ENCODE data around the gene VHLL.

Gene VHLL

DNA sequence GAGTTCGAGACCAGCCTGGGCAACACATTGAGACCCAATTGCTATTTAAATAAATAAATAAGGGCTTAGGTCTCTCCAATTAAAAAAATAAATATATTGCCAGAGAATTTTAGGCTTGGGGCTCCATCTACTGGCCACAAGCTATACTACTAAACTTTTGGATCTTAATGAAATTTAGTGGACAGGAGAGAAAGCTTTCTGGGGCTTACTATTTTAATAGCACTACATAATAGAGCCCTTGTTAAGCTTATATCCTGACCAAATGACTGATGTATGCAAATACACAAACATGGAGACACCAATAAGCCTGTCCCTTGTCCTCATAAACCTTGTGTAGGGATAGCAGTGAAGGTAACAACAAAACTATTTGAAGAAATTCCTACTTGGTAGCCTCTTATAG lies 20.6 kb upstream of the VHLL start:
- peaks cover 73% of the 10 kb centered on the region for H3K36me3 Mint-ChIP-seq (ENCODE audit: low read depth)
- no peaks in the 10 kb centered on the region for H3K4me1 Mint-ChIP-seq
- TF ChIP-seq, protein P1, sequence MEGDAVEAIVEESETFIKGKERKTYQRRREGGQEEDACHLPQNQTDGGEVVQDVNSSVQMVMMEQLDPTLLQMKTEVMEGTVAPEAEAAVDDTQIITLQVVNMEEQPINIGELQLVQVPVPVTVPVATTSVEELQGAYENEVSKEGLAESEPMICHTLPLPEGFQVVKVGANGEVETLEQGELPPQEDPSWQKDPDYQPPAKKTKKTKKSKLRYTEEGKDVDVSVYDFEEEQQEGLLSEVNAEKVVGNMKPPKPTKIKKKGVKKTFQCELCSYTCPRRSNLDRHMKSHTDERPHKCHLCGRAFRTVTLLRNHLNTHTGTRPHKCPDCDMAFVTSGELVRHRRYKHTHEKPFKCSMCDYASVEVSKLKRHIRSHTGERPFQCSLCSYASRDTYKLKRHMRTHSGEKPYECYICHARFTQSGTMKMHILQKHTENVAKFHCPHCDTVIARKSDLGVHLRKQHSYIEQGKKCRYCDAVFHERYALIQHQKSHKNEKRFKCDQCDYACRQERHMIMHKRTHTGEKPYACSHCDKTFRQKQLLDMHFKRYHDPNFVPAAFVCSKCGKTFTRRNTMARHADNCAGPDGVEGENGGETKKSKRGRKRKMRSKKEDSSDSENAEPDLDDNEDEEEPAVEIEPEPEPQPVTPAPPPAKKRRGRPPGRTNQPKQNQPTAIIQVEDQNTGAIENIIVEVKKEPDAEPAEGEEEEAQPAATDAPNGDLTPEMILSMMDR (IDR thresholded peaks at IDR 0.05): peak; percentile 51
- H3K4me3 Mint-ChIP-seq: no peak overlapping the region
- H3K9me3 Mint-ChIP-seq: no peaks in the 10 kb centered on the region
- no peak for DNase-seq
- H3K27me3 Mint-ChIP-seq (ENCODE audit: low read depth, poor library complexity): peaks cover 2% of the 10 kb centered on the region
- no peak overlapping the region for H3K27ac Mint-ChIP-seq

GRCh38 chr1:156316909-156317308 lies 17.8 kb upstream of the VHLL start:
- H3K27me3 Mint-ChIP-seq (ENCODE audit: low read depth, poor library complexity): no peaks in the 10 kb centered on the region
- H3K4me1 Mint-ChIP-seq: no peaks in the 10 kb centered on the region
- DNase-seq: no peak
- no peak overlapping the region for H3K27ac Mint-ChIP-seq
- H3K36me3 Mint-ChIP-seq (ENCODE audit: low read depth): peaks cover 86% of the 10 kb centered on the region
- H3K4me3 Mint-ChIP-seq: no peak overlapping the region
- TF ChIP-seq, protein P1 (IDR thresholded peaks at IDR 0.05): no peak
- no peaks in the 10 kb centered on the region for H3K9me3 Mint-ChIP-seq

- no peaks in the 10 kb centered on the region for H3K9me3 Mint-ChIP-seq
- no peaks in the 10 kb centered on the region for H3K27me3 Mint-ChIP-seq (ENCODE audit: low read depth, poor library complexity)
- H3K36me3 Mint-ChIP-seq (ENCODE audit: low read depth): peaks cover 86% of the 10 kb centered on the region
- no peak overlapping the region for H3K27ac Mint-ChIP-seq
- TF ChIP-seq, protein P1 (IDR thresholded peaks at IDR 0.05): no peak
- no peak for DNase-seq
- no peak overlapping the region for H3K4me3 Mint-ChIP-seq
- peaks cover 9% of the 10 kb centered on the region for H3K4me1 Mint-ChIP-seq
These were observed 11.9 kb upstream of the VHLL start for GRCh38 chr1:156310962-156311361.

- H3K27me3 Mint-ChIP-seq (ENCODE audit: low read depth, poor library complexity): no peaks in the 10 kb centered on the region
- H3K27ac Mint-ChIP-seq: peak overlapping the region; percentile 56
- H3K4me3 Mint-ChIP-seq: no peak overlapping the region
- H3K36me3 Mint-ChIP-seq (ENCODE audit: low read depth): peaks cover 73% of the 10 kb centered on the region
- no peak for DNase-seq
- TF ChIP-seq, protein P1 (IDR thresholded peaks at IDR 0.05): no peak
- peaks cover 16% of the 10 kb centered on the region for H3K4me1 Mint-ChIP-seq
- H3K9me3 Mint-ChIP-seq: no peaks in the 10 kb centered on the region
These were observed 9.0 kb upstream of the VHLL start for GRCh38 chr1:156308078-156308477.

DNA sequence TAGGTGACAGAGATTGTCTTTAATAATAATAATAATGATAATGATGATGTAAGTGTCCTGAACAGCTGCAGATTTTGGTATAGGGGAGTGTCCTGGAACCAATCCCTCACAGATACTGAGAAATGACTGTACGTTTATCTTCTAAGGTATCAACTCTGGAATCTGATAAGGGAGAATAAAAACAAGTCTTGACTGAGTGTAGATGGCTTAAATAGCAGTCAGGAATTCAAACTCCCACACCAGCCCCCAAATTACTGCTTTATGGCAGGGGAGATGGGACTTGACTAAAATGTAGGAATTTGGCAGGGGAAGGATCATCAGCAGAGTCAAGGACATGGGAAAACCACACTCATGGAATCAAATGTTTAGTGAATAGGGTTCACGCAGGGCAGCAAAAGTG lies 6.1 kb upstream of the VHLL start:
- H3K36me3 Mint-ChIP-seq (ENCODE audit: low read depth): peaks cover 49% of the 10 kb centered on the region
- H3K9me3 Mint-ChIP-seq: no peaks in the 10 kb centered on the region
- peaks cover 16% of the 10 kb centered on the region for H3K4me1 Mint-ChIP-seq
- H3K4me3 Mint-ChIP-seq: no peak overlapping the region
- no peak for DNase-seq
- H3K27me3 Mint-ChIP-seq (ENCODE audit: low read depth, poor library complexity): peaks cover under 1% of the 10 kb centered on the region
- peak overlapping the region; percentile 64 for H3K27ac Mint-ChIP-seq
- TF ChIP-seq, protein P1 (IDR thresholded peaks at IDR 0.05): no peak

- Mint-ChIP-seq H3K9me3 (no peaks in the 10 kb centered on the region), H3K4me3 (no peak overlapping the region), H3K27ac (no peak overlapping the region), H3K36me3 (ENCODE audit: low read depth) (peaks cover 36% of the 10 kb centered on the region), H3K27me3 (ENCODE audit: low read depth, poor library complexity) (peaks cover 12% of the 10 kb centered on the region), H3K4me1 (peaks cover 16% of the 10 kb centered on the region)
- no peak for DNase-seq
- TF ChIP-seq, protein P1 (IDR thresholded peaks at IDR 0.05): no peak
These were observed 4.1 kb upstream of the VHLL start for GRCh38 chr1:156303241-156303640.

Data from nephron progenitor cell (in vitro differentiated cells).